ENCODE results near the gene GNG8.

- TF ChIP-seq EZH2 (IDR thresholded peaks at IDR 0.05), result no peak
- no peak for TF ChIP-seq FOSL1 (IDR thresholded peaks at IDR 0.05; ENCODE audit: low read depth)
- TF ChIP-seq POLR2AphosphoS5 (IDR thresholded peaks at IDR 0.05; ENCODE audit: low read depth, low read length), result no peak
- no peak for TF ChIP-seq POLR2A (IDR thresholded peaks at IDR 0.05; ENCODE audit: borderline replicate concordance, extremely low read depth, insufficient read depth, insufficient read length)
- no peak for TF ChIP-seq SRF (IDR thresholded peaks at IDR 0.05; ENCODE audit: low read depth)
- TF ChIP-seq, protein P1, sequence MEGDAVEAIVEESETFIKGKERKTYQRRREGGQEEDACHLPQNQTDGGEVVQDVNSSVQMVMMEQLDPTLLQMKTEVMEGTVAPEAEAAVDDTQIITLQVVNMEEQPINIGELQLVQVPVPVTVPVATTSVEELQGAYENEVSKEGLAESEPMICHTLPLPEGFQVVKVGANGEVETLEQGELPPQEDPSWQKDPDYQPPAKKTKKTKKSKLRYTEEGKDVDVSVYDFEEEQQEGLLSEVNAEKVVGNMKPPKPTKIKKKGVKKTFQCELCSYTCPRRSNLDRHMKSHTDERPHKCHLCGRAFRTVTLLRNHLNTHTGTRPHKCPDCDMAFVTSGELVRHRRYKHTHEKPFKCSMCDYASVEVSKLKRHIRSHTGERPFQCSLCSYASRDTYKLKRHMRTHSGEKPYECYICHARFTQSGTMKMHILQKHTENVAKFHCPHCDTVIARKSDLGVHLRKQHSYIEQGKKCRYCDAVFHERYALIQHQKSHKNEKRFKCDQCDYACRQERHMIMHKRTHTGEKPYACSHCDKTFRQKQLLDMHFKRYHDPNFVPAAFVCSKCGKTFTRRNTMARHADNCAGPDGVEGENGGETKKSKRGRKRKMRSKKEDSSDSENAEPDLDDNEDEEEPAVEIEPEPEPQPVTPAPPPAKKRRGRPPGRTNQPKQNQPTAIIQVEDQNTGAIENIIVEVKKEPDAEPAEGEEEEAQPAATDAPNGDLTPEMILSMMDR (IDR thresholded peaks at IDR 0.05 in 2 of 3, conservative IDR thresholded peaks at IDR 0.05 in 1 of 3; ENCODE audit: borderline replicate concordance in 1 of 3, insufficient read depth in 1 of 3, low read depth in 2 of 3, low read length in 2 of 3), result no peak
- no peak for TF ChIP-seq SP1 (IDR thresholded peaks at IDR 0.05; ENCODE audit: low read depth)
- TF ChIP-seq, protein P2, sequence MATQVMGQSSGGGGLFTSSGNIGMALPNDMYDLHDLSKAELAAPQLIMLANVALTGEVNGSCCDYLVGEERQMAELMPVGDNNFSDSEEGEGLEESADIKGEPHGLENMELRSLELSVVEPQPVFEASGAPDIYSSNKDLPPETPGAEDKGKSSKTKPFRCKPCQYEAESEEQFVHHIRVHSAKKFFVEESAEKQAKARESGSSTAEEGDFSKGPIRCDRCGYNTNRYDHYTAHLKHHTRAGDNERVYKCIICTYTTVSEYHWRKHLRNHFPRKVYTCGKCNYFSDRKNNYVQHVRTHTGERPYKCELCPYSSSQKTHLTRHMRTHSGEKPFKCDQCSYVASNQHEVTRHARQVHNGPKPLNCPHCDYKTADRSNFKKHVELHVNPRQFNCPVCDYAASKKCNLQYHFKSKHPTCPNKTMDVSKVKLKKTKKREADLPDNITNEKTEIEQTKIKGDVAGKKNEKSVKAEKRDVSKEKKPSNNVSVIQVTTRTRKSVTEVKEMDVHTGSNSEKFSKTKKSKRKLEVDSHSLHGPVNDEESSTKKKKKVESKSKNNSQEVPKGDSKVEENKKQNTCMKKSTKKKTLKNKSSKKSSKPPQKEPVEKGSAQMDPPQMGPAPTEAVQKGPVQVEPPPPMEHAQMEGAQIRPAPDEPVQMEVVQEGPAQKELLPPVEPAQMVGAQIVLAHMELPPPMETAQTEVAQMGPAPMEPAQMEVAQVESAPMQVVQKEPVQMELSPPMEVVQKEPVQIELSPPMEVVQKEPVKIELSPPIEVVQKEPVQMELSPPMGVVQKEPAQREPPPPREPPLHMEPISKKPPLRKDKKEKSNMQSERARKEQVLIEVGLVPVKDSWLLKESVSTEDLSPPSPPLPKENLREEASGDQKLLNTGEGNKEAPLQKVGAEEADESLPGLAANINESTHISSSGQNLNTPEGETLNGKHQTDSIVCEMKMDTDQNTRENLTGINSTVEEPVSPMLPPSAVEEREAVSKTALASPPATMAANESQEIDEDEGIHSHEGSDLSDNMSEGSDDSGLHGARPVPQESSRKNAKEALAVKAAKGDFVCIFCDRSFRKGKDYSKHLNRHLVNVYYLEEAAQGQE (IDR thresholded peaks at IDR 0.05; ENCODE audit: low read depth), result no peak
- TF ChIP-seq MAX (IDR thresholded peaks at IDR 0.05), result no peak
- TF ChIP-seq EGR1 (IDR thresholded peaks at IDR 0.05; ENCODE audit: low read depth), result no peak
- no peak for TF ChIP-seq ZNF274 (IDR thresholded peaks at IDR 0.05; ENCODE audit: low read depth, low read length)
Measured at GRCh38 chr19:46648961-46649960, 13.3 kb upstream of the GNG8 start.

Measured in HCT116 (cell line).